Activated CD8-positive, alpha-beta memory T cell treated with anti-CD3 and anti-CD28 coated beads for 36 hours (primary cell): Measurements from ENCODE around the gene BAHD1. TPM values are rescaled to one million over a fixed set of nuclear protein-coding genes. Genes with fewer than 3 reads are reported as not detected.

Experiments
- CTCF ChIA-PET: fragments of 350-600 bp; sonication (Branson Sonifier 250); formaldehyde crosslinking; loops from one replicate; lab custom pipeline; 2021; ENCODE audit warnings: antibody characterized with exemption; lab: Charles Lee
- POLR2A ChIA-PET: fragments of 350-600 bp; sonication (Branson Sonifier 250); formaldehyde crosslinking; loops from one replicate; lab custom pipeline; 2021; ENCODE audit warnings: antibody characterized with exemption; lab: Charles Lee
- total RNA-seq, 2 experiments: library from RNA; stranded (reverse); gene quantifications; one replicate each; pipeline ENCODE4 v1.2.3, GENCODE V29; 2021

The BAHD1 gene
- total RNA-seq, 2 experiments from 2014 or later = 23.0 to 23.5 TPM

DNA sequence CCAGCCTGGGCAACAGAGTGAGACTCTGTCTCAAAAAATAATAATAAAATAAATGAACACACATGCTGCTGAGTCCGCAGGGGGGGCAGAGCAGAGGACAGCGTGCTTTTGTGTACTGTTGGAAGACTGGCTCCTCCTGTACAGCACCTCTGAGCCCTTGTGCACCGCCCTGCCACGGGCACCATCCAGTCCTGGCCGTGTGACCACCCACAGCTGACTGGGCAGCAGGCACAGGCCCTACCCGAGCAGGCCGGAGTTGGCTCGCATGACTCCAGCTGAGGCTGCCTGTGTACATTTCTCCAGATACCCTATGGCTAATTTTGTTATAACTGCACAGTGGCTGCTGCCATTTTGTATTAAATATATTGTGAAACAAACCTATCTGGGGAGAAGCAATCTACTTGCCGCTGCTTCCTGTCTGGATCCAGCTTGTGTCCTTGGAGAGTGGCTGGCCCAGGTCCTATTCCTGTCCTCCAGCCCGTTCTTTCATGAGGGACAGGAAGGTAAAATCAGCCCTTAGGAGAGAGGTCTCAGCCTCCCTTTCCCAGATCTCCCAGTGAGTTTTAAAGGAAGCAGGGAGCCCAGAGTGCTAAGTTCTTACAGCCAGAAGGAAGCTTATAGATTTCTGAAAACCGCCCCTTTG, 20.6 kb upstream of the BAHD1 start:
- CTCF ChIA-PET = interaction anchor here (0.8 to 4.3 kb wide), 9 partner anchors 15 to 141 kb away, joined by 3 to 31 read pairs (median 5); partner anchors contain the start of gene KNSTRN
- POLR2A ChIA-PET = interaction anchor here (1.8 kb wide), 1 partner anchor 76 kb away, joined by 4 read pairs; no protein-coding TSS in a partner anchor

DNA sequence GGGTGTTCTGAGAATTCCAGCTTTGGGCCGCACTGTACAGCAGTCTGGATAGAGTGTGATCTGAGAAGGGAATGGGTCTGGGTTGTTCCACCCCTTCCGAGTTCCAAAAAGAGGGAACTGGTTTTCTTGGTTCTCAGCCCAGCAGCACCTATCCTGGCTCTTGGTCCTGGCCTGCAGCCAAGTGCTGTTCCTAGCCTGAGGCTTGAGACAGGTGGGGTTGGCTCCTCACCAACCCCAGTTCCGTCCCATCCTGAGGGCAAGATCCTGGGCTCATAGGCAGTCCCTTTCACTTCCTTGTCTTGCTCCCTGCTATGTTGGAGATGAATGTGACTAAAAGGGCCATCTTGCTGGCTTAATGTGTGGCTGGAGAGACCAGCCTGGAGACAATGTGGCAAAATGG, 20.0 kb upstream of the BAHD1 start:
- POLR2A ChIA-PET = interaction anchor here (1.8 kb wide), 1 partner anchor 76 kb away, joined by 4 read pairs; no protein-coding TSS in a partner anchor
- CTCF ChIA-PET = interaction anchor here (0.8 to 4.3 kb wide), 10 partner anchors 16 to 142 kb away, joined by 3 to 31 read pairs (median 6); partner anchors contain the start of genes CCDC9B and KNSTRN

DNA sequence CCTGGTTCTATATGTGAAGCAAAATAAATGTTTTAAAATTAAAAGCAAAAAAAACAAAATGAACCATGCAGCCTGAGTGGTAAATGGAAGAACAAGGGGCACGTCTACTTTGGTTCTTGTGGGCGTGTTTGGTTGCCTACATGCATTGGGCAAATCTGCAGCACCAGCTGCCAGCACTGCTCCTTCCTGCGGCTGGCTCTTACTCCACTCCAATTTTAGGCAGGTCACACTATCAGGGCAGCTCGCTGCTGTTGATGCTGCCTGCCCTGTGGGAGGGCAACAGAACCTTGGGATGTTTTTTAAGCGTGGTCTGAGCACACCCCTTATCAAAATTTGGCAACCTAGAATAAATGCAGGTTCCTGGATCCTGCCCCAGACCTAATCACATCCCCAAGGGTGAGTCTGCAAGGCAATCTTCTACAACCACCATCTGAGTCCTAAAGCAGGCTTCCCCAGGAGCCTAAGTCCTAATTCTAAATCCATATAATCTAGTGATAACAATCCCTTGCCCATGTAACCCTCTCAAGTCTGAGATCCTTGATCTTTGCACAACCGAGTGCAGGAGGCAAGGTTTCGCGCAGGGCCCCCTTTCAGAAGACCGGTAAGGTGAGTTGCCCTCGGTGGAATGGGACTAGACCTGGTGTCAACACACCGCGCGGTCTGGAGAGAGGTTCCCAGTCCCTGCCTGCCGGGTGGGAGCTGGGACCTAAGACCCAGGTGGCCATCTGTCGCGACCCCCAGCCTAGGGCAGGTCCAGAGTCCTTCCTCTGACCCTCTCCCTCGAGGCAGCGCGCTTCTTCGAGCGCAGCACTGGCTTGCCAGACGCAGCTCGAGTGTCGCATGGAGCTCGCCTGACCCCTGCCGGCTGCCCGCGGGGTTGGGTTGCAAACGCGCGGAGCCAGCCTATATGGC, 19.3 kb upstream of the BAHD1 start:
- ChIA-PET CTCF (interaction anchor here (0.5 to 4.8 kb wide), 30 partner anchors 10 to 805 kb away, joined by 3 to 63 read pairs (median 4); partner anchors contain the start of genes CCDC9B, INAFM2, KNSTRN and PLCB2), POLR2A (interaction anchor here (0.6 to 1.8 kb wide), 2 partner anchors 77 to 104 kb away, joined by 3 to 4 read pairs; no protein-coding TSS in a partner anchor)

DNA sequence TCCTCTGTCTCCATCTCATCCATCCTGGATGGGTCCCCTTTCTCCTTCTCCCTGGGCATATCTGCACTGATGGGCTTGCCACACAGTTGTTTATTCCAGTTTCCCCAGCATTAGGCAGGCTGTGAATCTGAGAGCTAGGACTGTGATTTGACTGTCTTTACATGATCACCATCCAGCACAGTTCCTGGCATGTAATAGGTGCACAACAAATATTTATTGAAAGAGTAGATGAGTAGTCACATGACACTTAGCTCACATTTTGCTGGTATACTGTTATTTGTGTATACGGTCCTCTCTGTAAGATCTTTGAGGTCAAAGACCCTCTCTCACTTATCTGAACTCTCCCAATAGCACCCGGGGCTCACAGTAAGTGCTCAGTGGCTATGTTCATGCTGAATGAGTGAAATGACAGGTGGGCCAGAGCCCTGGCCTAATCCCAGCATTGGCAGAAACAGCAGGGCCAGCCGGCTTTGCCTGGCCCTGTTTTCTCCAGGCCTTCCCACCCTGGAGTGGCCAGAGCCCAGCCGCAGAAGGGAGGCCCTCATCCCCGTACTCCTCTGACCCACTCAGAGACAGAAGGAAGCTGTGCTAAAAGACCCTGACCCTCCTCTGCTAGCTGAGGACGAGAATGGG, 16.2 kb upstream of the BAHD1 start:
- ChIA-PET CTCF (interaction anchor here (0.6 to 4.8 kb wide), 5 partner anchors 80 to 1796 kb away, joined by 3 to 63 read pairs (median 4); no protein-coding TSS in a partner anchor), POLR2A (no interaction called here)

DNA sequence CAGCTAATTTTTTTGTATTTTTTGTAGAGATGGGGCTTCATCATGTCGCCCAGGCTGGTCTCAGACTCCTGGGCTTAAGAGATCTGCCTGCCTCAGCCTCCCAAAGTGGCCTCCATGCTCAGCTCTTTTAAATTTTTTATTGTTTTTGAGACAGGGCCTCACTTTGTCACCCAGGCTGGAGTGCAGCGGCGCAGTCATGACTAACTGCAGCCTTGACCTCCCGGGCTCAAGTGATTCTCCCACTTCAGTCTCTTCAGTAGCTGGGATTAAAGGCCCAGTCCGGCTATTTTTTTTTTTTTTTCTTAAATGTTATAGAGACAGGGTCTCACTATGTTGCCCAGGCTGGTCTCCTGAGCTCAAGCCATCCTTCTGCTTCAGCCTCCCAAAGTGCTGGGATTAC, 15.1 kb upstream of the BAHD1 start:
- ChIA-PET CTCF (interaction anchor here (0.9 to 4.8 kb wide), 2 partner anchors 81 to 151 kb away, joined by 3 to 63 read pairs; no protein-coding TSS in a partner anchor), POLR2A (interaction anchor here (0.5 kb wide), 1 partner anchor 25 kb away, joined by 3 read pairs; no protein-coding TSS in a partner anchor)

DNA sequence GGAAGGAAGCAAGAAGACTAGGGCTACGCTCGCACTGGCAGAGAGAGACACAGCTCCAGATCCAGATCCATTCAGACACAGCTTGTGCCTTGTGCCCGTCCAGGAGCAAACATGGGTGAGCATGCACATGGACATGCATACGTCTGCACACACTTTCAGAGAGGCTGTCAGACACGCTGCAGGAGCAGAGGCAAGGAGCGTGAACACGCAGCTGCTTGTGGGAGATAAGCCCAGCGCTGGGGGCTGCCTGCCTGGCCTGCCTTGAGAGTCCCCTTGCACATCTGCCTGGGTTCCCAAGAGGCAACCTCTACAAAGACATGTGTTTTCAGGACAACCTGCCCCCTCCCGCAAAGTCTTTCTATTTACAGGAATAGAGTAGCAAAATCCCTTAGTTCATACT, 13.6 kb upstream of the BAHD1 start:
- CTCF ChIA-PET = no interaction called here
- POLR2A ChIA-PET = no interaction called here

DNA sequence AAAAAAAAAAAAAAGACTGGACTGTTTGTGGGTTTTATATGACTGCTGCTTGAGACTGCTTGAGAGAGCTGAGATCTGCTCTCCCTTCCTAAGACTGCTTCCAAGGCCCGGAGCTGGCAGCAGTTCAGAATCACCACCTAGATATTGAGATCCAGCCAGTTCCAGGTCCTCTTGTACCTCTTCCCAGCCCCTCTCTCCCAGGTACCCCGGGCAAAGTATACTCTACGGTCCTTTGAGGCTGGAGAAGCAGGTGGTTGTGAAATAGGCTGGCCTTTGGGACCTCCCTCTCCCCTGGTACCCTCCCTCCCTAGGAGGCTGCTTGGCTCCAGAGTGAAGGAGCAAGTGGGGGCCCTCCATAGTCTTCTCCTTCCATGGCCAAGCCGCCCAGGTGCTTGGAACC, 12.6 kb upstream of the BAHD1 start:
- CTCF ChIA-PET = no interaction called here
- POLR2A ChIA-PET = no interaction called here

DNA sequence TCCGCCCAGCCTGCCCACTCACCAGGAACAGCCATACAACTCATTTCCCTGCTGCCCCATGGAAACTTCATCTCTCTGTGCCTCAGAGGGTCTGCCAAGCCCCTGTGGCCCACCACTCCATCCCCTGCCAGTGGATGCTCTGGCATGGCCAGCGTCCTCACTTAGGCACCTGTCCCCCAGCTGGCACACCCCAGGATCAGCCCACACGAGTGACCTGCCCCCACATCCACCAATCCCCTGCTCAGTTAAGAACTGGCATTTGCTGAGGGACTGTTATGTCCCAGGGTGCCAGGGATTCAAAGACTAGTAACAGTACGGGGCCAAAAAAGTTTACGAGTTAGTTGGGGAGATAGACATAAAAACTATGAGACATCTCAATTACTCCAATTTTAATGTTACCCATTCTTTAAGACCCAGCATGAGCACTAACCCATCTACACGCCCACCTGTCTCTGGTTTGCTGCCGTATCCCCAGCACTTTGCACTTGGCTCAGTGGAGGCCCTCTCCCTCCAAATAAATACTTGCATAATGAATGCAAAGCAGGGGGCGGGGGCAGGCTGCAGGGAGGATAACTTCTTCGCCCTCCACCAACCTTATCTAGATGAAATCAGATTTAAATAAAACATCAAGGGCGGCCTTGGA, 11.6 kb upstream of the BAHD1 start:
- ChIA-PET CTCF (no interaction called here), POLR2A (no interaction called here)

DNA sequence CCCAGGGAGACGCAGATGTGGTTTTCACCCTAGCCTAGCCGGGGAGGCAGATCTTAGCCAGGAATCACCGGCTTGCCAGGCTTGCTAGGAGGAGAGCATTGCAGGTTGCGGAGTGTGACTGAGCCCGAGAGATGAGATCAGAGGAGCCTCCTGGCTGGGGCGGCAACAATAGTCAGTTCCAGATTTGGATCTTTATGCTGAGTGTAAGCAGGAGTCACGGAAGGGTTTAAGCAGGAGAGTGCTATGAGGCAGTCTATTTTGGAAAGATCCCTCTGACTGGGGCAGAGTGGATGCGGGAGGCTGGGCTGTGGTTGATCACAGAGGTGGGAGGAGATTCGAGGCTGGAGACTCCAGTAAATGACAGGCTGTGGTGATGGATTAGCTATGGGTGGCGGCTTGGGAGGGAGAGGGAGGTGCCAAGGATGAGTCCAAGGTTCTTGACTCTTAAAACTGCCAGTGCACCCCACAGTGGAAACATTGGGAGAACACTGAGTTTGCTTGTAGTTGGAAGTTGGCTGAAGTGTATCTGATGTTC, 10.4 kb upstream of the BAHD1 start:
- POLR2A ChIA-PET = no interaction called here

DNA sequence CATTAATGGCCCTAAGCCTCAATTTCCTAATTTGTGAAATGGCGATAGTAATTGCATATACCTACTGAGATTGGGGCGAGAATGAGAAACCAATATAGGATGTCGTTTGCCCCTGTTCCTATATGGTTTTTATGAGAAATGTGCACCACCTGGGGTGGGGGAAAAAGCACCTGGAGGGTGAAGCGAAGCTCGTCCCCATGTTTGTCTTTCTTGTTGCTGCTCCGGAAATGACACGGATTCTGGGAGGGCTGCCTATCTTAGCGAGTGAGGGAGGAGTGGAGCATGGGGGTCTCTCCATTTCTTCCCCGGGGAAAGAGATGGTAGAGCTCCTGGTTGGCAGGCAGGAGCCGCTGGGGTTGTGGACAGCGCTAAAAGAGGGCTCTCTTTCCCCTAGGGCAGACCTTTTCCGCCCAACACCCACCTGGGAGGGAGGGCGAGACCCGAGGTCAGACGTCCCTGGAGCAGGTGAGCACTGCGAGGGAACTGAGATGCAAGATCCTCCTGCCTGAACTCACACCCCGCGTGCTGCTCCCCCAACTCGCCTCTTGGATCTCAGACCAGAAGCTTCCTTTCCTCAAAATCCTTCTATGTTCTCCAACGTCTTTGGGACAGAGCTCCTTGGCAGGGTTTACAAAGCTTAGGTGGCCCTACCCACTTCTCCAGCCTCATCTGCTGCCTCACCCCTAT, 5.6 kb upstream of the BAHD1 start:
- POLR2A ChIA-PET = interaction anchor here (0.9 kb wide), 1 partner anchor 35 kb away, joined by 3 read pairs; no protein-coding TSS in a partner anchor
- CTCF ChIA-PET = interaction anchor here (1.2 to 1.4 kb wide), 2 partner anchors 24 to 91 kb away, joined by 3 read pairs; no protein-coding TSS in a partner anchor

More for the DNA sequence above, 10.4 kb upstream of the BAHD1 start:
- CTCF ChIA-PET = no interaction called here

DNA sequence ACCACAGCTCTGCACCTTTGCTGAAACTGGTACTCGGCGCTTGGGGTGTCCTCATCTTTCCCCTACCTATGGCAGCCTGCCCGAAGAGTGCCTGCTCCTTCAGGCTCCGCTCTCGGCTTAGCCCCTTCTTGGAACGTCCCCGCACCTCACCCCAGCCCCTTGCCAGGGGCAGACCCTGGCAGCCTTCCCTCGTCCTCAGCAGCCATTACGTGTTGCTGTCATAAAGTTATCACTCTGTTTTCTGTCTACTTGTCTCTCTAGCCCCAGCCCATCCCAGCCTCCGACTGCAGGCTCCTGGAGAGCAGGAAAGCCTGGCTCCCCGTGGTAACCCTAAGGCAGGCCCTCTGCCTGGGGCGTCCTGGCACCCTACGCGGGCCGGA, 5.1 kb upstream of the BAHD1 start:
- CTCF ChIA-PET = interaction anchor here (1.2 to 1.4 kb wide), 2 partner anchors 25 to 92 kb away, joined by 3 read pairs; no protein-coding TSS in a partner anchor
- POLR2A ChIA-PET = interaction anchor here (0.6 to 0.9 kb wide), 2 partner anchors 34 to 40 kb away, joined by 3 to 6 read pairs; no protein-coding TSS in a partner anchor

DNA sequence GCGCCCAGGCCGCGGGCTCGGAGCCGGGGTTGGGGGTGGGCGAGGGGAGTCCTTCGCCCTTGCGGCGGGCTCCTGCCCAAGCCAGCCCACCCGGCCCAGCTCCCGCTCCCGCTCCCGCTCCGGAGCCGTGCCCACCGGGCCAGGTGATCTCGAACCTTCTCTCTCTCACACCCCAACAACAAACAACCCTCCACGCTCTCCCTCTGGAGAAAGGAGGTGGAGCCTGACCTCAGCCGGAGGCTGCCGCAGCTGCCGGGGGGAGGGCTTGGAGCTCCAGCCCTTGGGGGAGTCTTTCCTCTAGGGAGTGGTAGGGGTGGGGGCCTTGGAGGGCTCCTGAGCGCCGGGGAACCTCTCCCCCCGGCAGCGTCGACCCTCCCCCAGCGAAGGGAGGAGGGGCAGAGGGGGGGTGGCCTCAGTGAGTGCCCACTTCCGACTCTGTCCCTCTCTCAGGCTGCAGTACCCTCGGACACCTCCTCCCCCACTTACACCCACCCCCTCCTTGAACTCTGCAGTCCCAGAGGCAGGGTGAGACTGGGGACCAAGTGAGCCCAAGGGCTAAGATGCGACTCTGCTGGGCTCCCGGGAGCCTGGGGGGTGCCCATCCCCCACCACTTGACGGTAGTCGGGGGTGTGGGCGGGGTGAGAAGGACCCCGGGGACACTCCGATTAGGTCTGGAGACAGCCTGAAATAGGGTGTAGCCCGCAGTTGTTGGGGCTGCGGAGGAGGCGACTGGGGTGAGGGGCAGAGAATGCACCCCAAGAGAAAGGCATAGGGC, 4.4 kb upstream of the BAHD1 start:
- ChIA-PET CTCF (interaction anchor here (1.2 to 1.5 kb wide), 3 partner anchors 33 to 157 kb away, joined by 3 to 4 read pairs (median 3); no protein-coding TSS in a partner anchor), POLR2A (interaction anchor here (0.6 kb wide), 1 partner anchor 40 kb away, joined by 6 read pairs; no protein-coding TSS in a partner anchor)

DNA sequence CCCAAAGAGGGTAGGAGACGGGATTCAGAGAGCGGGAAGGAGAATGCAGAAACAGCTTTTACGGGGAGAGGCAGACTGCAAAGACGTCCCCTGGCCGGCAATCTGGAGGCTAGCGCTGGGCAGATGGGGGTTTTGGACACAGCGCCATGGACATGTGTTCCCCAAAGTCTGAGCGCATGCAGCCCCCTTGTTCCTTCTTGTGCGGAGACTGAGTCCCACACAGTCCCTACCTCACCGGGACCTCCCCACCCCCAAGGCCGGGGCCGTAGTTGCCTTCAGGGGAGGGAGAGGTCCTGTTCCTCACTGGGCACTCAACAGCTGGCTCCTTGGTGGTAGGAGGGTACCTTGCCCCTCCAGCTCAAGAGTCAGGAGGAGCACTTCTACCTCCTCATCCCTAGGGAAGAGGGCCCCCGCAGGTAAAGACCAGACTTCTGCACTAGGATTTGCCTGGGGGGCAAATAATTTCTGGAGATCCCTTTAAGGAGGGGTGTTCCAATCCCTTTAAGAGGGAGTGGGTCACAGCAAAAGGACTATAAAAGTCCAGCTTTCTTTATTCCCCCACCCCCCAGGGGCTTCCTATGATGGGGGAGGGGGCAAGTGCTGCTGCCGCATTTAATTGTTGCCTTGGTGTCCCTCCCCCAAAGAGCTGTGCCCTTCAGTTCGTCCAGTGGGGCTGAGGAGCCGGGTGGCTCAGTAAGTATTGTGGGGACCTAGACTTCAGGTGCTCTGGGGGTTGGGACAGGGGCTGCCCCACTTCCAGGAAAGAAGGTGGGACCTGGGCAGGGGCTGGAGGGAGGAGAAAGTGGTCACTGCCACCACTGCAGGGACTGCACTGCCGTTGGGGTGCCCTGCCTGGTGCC, 3.6 kb upstream of the BAHD1 start:
- POLR2A ChIA-PET = no interaction called here
- CTCF ChIA-PET = interaction anchor here (0.8 to 1.5 kb wide), 3 partner anchors 34 to 158 kb away, joined by 3 to 4 read pairs (median 3); no protein-coding TSS in a partner anchor

DNA sequence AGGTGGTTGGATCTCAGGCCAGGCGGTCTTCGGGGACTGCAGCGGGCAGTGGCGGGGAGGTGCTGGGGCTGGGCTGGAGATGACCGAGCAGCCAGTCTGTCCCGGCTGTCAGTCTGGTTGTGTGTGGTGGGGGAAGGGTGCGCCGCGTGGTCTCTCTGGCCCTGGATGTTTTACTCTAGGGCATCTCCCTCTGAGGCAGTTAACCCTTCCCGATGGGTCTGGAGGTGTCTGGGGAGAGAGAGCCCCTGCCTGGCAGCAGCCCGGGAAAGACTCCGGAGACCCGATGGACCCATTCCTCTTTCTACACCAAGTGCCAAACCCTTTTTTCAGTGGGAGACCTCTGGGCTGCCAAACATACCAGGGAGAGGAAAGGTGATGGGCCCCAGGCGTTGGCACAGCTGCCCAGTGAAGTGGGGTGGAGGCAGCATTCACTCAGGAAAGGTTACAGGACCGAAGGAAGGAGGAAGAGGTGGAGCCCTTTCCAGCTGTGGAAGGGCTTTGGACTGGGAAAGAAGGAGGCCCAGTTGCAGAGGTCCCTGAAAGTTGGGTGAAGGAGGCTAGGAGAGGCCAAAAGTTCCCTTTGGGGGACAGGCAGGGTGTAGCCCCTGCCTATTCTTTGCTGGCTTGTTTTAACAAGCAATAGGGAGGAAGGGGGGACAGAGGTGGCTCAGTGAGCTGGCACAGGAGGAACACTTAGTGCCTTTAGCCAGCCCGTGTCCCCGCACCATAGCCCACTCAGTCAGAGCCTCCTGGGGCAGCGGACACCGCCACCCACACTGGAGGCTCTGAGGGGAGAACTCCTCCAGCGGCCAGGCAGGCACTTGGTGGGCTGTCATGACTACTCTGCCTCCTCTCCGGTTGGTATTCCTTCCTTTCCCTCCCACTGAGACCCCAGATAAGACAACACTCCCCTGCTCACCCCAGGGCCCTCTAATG, 2.7 kb upstream of the BAHD1 start:
- POLR2A ChIA-PET = no interaction called here
- CTCF ChIA-PET = interaction anchor here (1.5 to 2.3 kb wide), 2 partner anchors 16 to 34 kb away, joined by 4 to 7 read pairs; no protein-coding TSS in a partner anchor
